ENCODE data around the gene KLHL2.
A peak's percentile ranks its signal among the peaks of the same experiment; 100 is the strongest.

The KLHL2 gene

DNA sequence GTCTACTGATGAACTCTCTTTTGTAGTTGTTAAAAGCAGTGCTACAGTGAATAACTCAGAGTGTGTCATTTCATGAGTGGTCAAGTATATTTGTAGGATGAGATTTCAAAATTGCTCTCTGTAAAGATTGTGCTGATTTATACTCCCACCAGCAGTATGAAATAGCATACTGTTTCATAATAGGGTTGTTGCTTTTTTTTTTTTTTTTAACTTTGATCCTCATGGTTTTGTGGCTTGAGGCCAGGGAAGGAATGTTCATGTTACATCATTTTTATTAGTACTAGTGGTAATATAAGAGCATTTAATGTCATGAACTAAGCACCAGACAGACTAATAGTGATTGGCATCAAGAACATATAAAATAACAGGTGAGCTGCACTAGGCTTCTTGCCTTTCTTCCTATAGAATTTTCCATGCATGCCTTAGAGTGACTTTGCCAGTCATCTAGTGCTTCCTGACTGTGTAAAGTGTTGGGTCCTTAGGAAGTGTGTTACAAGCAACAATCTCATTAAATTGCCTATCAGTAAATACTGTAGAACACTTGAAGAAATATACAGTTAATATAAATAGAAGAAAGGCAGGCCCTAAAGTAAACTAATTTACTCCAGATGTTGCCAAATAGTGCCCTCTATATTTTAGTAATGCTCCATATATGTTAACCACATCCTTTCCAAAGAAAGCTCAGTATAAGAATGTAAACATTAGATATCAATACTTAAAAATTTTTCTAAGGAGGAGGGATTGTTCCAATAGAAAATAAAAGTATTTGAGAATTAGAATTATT is 81.5 kb downstream of the KLHL2 start:
- DNase-seq (ENCODE audit: low read depth in 3 of 3), result no peak

DNA sequence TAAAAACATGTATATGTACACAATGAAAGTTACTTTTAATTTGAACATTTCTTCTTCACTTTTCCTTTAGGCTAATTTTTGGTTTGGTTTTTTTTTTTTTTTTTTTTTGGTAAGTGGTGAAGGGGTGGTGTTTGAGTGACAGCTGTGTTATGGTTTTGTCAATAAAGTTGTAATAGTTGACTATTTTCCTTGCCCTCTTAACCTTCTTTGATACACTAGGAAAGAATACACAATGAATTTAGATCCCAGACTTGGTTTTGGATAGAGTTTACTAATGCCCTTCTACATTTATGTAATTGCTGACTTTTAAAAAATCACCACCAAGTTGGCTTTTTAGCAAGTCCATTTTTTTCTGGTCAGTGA is 82.0 kb downstream of the KLHL2 start:
- DNase-seq (ENCODE audit: low read depth in 3 of 3), result no peak

DNA sequence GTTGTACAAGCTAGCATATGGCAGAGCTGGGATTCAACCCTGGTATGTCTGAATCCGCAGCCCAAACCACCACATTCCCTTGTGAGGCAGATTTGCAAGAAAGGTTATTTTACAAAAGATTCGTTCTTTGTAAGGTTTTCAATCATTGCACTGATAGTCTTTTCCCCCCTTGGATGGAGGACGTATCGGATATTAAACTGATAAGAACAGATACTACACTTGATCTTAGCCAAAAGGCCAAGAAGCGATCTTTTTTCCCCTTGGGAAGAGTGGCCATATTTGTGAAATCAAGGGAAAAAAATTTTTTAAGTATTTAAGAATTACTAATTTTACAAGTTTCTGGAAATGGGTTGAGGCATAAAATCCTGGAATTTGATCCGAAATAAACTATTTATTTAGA is 85.7 kb downstream of the KLHL2 start:
- no peak for DNase-seq (ENCODE audit: low read depth in 3 of 3)

DNA sequence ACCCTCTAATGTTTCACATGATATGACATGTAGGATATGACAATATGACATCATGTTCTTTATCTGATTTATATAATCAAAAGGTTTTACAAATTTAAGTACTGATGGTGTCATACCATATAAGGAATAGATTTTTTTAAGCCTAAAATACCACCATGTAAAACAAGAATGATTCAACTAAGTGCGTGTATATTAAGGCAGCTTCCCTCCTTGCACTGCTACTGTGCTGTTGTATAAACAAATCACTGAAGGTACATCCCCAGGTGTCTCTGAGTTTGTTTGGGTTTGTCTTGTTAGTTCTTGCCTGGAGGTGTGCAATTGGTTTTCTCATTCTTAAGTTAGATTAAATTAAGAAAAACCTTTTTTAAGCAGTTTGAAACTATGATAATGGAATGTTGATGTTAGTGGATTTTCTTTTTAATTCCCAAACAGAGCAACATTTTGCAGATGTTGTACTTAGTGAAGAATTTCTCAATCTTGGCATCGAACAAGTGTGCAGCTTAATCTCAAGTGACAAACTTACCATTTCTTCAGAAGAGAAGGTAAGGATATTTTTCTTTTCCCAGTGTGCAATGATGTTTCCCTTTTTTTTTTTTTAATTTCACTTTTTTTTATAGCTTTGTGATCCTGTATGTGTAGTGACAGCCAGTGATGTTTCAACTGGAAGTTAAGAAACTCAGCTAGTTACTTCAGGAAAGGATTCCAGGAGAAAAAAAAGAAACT is 86.7 kb downstream of the KLHL2 start:
- DNase-seq (ENCODE audit: low read depth in 3 of 3), result no peak

DNA sequence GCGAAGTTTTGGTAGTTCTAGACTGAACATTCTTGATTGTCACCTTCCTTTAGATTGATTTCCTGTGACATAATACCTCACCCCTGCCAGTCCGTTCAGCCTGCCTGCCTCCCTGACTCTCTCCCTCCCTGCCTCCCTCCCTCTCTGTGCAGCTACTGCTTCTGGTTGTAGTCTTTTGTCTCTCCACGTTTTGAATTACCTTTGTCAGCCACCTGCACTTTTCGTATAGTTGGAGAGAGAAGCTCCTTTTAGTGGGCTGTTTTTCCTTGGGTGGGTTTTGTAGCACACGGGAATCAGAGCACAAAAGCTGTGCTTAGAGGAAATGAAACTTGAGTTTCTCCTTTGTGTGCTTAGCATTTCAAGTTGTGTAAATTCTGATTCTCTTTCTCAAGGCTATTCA is 87.5 kb downstream of the KLHL2 start:
- no peak for DNase-seq (ENCODE audit: low read depth in 3 of 3)

DNA sequence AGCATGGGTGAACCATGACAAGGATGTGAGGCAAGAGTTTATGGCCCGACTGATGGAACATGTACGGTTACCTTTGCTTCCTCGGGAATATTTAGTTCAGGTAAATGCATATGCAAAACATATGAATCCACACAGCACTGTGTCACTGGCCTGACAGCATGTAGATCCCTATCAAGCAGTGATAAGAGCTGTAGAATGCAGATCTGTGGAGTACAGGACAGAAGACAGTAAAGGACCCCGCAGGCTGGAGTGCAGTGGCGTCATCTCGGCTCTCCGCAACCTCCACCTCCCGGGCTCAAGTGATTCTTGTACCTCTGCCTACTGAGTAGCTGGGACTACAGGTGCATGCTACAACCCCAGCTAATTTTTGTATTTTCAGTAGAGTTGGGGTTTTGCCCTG is 90.3 kb downstream of the KLHL2 start:
- DNase-seq (ENCODE audit: low read depth in 3 of 3), result no peak

DNA sequence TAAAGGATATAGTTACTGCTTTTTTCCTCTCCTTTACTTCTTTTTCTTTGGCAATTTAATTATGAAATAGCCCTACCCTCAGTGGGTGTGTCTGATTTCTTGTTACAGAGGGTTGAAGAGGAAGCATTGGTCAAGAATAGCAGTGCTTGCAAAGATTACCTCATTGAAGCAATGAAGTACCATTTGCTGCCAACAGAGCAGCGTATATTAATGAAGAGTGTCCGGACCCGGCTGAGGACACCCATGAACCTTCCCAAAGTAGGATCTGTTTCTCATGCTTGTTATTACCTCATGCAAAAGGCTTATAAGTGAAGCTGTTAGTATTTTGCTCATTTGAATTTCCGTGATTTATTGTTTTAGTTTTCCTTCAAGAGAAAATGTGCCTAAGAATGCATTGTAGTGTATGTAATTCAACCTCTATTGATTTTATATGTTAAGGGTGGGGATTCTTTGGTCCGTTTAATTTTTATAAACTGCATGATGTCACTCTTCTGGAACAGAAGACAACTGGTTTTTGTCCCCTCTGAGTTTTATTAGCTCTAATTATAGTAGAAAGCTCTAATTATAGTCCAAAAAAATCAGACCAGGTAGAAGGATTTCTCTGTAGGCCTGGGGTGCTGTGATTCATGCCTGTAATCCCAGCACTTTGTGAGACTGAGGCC is 92.2 kb downstream of the KLHL2 start:
- no peak for DNase-seq (ENCODE audit: low read depth in 3 of 3)

DNA sequence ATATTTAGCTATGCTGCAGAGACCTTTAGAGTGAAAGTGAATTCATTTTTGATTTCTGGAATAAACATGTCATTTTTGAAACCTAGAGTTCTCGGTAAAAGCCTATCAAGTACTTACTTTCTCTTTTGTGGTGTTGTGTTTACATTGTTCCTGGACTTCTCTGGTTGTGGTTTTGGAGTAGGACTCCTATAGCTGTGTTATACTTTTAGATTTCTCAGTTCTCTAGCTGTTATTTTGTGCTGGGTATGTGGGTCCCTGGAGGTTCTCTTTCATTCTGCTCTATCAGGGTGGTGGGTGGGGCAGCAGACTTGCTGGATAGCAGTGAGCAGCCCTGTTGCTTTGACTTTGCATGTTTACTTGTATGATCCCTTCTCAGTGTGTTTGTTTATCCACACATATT is 94.5 kb downstream of the KLHL2 start:
- DNase-seq (ENCODE audit: low read depth in 3 of 3), result no peak

DNA sequence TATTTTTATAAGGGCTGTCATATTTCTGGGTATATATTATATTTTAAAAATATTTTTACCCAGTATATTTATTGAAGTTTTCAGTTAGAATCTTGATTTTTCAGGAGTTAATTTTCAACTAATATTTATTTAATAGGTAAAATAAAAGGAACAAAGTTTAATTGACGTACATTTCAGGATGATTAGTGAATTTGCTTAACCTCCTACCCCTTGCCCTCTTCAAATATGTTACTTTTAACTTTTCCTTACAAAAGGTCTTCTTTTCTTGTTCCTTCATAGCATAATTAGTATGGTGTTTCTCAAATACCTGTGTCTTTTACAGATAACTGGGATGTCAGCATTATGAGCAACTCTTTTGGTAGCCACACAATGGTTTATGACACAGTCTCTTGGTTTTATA is 95.3 kb downstream of the KLHL2 start:
- no peak for DNase-seq (ENCODE audit: low read depth in 3 of 3)

DNA sequence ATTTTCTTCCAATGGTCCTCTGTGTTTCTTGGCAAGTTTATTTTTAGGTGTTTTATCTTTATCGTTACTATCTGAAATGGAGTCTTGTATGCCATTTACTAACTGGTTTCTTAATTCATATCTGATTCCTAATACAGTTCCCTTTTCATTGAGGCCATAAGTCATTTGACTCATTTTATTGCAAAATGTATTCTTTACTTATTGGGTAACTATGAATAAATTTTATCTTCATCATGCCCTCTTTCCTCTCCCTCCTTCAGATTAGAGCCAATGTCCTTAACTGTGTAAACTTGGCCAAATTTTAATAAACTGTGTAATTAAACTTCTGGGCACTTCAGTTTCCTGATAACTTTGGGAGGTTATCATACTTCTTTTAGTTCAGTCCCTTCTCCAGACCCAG is 100.8 kb downstream of the KLHL2 start:
- no peak for DNase-seq (ENCODE audit: low read depth in 3 of 3)

DNA sequence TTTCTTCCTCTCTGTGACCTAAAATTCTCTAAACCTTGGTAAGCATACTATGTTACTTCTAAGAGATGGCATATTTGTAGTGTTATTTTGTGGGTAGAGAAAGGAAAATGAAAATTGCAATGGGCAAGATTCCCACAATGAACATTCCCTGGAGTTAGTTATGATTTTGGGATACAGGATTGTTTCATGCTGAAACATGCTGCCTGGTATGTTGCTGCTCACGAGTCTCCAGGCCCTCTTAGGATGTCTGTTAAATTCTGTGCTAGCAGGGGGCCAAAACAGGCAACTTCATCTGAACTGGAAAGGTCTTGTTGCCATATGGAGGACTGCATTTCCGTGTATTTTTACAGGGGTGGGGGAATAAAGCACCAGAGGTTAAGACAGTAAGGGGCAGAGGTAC is 101.2 kb downstream of the KLHL2 start:
- no peak for DNase-seq (ENCODE audit: low read depth in 3 of 3)

DNA sequence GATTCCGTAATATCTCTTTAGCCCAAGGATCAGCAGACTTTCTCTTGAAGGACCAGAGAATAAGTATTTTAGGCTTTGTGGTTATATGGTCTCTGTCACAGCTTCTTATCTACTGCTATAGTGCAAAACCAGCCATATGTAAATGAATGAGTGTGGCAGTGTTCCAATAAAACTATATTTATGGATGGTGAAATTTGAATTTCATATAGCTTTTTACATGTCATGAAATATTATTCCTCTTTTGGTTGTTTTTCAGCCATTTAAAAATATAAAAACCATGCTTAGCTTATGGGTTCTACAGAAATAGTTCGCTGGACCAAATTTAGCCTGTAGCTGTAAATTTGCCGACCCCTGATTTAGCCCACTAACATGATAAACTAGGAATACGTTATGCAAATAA is 102.1 kb downstream of the KLHL2 start:
- no peak for DNase-seq (ENCODE audit: low read depth in 3 of 3)

DNA sequence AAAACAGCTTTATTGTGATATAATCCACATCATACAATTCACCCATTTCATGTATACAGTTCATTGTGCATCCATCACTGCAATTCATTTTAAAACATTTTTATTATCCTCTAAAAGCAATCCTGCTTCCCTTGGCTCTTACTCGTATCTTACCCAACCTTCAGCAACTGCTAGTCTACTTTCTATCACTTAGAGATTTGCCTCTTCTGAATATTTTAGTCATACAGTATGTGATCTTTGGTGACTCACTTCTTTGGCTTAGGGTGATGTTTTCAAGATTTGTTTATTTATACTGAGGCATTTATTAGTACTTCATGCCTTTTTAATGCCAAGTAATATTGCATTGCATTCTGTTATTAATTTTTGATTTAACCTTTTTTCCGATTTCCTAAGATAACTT is 105.1 kb downstream of the KLHL2 start:
- no peak for DNase-seq (ENCODE audit: low read depth in 3 of 3)

DNA sequence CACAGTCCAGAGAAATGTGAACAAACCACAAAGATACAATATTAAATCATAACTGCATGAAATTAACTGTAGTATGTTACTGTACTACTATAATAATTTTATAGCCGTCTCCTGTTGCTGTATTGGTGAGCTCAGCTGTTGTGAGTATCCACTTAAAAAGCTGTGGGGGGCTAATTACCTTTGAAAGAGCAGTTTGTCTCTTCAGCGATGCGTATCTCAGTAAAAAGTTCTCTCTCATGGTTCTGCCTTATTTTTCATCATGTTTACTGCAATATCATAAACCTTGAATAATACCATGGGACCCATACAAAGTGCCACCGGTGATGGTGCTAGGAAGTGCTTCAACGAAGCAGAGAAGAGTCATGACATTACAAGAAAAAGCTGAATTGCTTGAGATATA is 111.7 kb downstream of the KLHL2 start:
- no peak for DNase-seq (ENCODE audit: low read depth in 3 of 3)

DNA sequence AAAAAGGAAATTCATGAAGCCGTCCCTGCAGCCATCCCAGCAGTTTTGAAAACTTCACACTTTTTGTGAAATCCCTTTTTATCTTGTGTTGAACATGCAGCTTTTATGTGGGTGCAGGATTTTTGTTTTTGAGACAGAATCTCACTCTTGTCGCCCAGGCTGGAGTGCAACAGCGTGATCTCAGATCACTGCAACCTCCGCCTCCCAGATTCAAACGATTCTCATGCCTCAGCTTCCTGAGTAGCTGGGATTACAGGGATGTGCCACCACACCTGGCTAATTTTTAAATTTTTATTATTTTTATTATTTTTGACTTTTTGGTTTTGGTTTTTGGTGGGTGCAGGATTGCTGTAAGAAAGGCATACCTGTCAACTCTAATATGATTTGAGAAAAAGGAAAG is 112.1 kb downstream of the KLHL2 start:
- no peak for DNase-seq (ENCODE audit: low read depth in 3 of 3)

DNA sequence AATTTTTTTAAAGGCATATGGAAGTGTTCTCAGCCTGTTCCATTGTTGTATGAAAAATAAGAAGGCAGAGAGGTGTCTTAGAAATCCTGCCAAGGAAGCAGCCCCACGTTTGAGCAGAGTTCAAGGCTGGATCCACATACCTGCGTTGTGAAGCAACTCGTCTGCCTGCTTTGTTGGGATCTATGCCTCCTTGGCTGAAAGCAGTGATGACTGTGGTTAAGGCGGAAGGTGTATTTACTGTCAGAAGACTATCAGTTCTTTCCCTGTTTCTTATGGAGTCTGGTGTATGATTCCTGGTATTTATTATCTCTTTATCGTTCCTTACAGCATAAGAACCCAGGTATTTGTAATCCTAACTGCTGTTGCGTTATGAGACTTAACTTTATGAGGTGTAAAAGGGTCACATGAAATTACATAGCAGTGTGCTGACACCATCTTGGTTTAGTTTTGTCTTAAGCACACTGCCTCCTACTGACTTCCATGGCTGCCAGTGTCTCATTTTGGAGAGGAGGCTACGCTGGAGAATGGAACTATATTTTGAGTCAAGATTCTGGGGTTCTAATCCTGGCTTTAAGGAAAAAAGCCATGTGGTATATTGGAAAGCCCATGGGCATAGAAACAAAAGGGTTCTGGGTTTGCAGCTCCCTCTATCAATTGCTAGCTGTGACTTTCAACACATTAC is 117.0 kb downstream of the KLHL2 start:
- DNase-seq (ENCODE audit: low read depth in 3 of 3), result no peak

DNA sequence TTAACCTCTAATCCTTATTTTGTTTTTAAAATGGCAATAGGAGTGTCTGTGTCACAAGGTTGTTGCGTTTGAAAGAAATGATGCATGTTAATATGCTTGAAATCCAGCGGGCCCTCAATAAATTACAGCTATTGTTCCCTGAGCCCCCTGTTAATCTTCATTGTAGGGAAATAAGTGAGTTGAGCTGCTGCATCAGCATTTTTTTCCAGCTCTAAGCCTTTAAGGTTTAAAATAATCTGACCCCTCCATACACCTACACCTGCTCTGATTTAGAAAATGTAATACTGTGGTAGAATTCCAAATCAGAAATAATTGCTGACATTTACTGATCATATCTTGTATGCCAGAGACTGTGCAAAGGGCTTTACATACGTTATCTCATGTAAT is 117.5 kb downstream of the KLHL2 start:
- no peak for DNase-seq (ENCODE audit: low read depth in 3 of 3)

DNA sequence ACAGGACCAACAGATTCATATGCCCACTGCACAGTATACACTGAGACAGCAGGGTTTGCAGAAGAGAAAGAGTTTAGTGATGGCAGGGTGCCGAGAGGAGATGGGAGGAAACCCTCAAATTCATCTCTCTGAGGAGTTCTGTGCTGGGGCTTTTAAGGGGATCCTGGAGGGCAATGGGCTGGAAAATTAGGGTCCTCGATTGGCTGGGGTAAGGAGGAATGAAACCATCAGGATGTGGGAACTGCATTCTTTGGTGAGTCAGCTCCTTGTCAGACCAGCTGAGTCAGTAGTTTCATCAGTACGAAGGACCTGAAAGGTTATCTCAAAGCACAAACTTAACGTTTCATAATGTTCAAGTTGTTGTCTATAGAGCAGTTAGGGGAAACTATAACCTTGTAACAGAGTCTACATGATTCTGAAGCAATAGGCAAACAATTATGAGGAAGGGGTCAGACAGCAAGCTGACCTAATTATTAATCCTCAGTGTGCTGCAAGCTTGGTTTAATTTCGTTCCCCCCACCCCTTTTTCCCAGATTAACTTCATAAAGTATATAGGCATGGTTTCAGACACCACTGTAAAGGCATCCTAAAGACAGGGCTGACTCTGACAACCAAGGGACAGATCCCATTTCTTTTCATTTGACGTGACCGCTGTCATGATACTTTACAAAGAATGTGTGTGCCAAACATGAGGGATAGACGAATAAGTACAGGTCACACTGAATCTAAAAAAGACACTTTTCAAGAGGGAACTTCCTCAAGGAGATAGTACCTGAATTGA is 118.6 kb downstream of the KLHL2 start:
- no peak for DNase-seq (ENCODE audit: low read depth in 3 of 3)

DNA sequence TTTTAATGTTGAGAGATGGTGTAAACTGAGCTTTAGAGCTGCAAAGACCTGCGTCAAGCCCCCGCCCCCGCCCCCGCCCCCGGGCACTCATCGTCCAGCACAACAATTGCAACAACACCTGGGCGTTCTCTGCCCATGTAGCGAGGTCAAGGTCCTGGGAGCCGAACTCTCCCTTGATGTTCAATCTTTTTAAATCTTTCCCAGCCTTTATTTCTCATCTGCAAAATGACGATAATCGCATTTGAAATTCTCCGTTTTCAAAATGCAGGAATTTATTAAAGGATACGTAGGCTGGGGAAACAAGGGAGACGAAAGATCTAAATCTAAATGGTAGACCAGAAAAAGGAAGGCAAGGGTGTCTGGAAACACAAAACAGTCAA is 119.5 kb downstream of the KLHL2 start:
- DNase-seq (ENCODE audit: low read depth in 3 of 3), result no peak

DNA sequence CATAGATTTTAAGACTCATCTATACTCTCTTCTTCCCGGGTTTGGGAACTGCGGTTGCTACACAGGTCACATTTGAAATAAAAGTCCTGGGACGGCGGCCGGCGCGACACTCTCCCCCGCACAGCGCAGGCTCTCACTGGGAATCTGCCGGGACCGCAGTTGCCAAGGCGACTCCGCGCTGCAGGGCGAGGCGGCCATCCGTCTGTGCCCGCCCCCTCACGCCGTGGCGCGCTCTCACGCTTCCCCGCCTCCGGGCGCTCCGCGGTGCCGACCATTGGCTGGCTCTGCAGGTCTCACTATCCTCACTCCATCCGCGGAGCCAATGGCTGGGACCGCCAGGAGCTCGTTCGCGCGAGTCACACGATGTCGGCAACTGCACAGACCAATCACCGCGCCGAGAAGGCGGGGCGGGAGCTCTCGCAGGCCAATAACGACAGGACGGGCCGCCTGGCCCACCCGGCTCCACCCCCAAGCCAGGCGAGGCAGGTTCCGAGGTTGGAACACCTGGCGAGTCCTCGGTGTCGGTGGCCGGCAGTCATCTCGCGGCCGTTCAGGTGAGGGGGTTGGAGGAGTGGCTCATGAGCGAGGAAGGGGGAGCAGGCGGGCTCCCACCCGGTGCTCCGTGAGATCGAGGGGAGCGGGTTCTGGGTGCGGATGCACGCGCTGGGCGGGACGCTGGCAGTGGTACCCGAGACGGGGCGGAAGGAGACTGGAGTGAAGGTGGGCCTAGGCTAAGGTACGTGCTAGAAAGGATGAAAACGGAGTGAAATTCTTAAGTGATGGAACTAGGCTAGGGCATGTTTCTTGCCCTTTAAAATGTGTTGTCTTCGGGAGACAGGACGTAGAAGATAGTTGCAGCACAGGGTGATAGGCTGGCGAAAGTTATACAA is 120.1 kb downstream of the KLHL2 start, which contains the start of gene MSMO1:
Gene MSMO1, plus strand, starts transcription at position 459 of the 890 bp plus-strand sequence. CDS start 5,702 bp downstream, outside the sequence.
- peak; percentile 90 to 98 (median 96) for DNase-seq (ENCODE audit: low read depth in 3 of 3)

DNA sequence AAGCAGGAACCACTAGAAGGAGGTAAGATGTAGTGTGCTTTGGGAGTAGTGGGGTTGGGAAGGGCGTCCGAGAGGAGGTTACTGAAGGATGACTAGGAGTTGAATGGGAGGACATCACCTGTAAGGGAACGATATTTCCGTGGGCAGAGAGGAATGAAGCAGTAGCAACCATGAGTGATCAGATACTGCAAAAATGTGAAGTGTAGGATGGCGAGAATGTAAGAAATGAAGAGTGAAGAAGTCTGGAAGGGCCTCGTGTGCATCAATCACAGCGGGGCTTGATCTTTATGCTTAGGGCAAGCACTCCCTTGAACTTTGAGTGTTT is 120.7 kb downstream of the KLHL2 start:
- no peak for DNase-seq (ENCODE audit: low read depth in 3 of 3)
